Thoracic aorta (tissue), 2 donors: ENCODE results near the gene JAML. TPM values are rescaled to one million over a fixed set of nuclear protein-coding genes. Genes with fewer than 3 reads are reported as not detected.

Experiments
- ATAC-seq: fragments of 150-250 bp; one replicate; pipeline ENCODE4 v1.8.0; 2017; ENCODE audit warnings: low read depth; ENCODE audit not compliant: insufficient number of reproducible peaks, low FRiP score
- DNase-seq: peaks from one replicate; pipeline ENCODE4 v3.0.0-alpha.2; 2020; ENCODE audit warnings: low spot score
- H3K27ac ChIP-seq, 2 donors: fragments of 200-600 bp; sonication (generic); 1 replicate in 1 of 2; 2 replicates in 1 of 2; pipeline ENCODE4 v1.5.1; 2016; ENCODE audit warnings: mild to moderate bottlenecking in 2 of 2, moderate library complexity in 2 of 2
- H3K27me3 ChIP-seq: fragments of 200-600 bp; sonication (generic); replicated peaks from 2 replicates; pipeline ENCODE4 v1.6.0; 2016; ENCODE audit warnings: mild to moderate bottlenecking; ENCODE audit not compliant: insufficient read depth
- H3K36me3 ChIP-seq: fragments of 200-600 bp; sonication (generic); one replicate; pipeline ENCODE4 v1.5.1; 2016
- H3K4me1 ChIP-seq, 2 donors: fragments of 200-600 bp; sonication (generic); 1 replicate in 1 of 2; 2 replicates in 1 of 2; pipeline versions ENCODE4 v1.5.1 to v1.6.0; 2016; ENCODE audit warnings: low read depth in 2 of 2, mild to moderate bottlenecking in 1 of 2; ENCODE audit not compliant: control insufficient read depth in 1 of 2
- H3K4me3 ChIP-seq: fragments of 200-600 bp; sonication (generic); 2 replicates; pipeline ENCODE4 v1.5.1; 2016; ENCODE audit warnings: mild to moderate bottlenecking
- H3K9me3 ChIP-seq: fragments of 200-600 bp; sonication (generic); 2 replicates; pipeline ENCODE4 v1.5.1; 2016
- total RNA-seq, 2 donors: library from RNA; depleted of rRNA; stranded (reverse); fragments of >200 nt; gene quantifications; one replicate each; pipeline versions ENCODE4 v1.1.0 to v1.2.3, GENCODE V29; 2016
- TF ChIP-seq, protein P1 (sequence below): fragments of 200-600 bp; sonication (generic); IDR thresholded peaks from one replicate; pipeline ENCODE4 v1.5.1; 2019; ENCODE audit warnings: antibody characterized with exemption

JAML gene
- total RNA-seq, 2 donors from 2014 or later, result 3.7 to 7.6 TPM

- TF ChIP-seq, protein P1, sequence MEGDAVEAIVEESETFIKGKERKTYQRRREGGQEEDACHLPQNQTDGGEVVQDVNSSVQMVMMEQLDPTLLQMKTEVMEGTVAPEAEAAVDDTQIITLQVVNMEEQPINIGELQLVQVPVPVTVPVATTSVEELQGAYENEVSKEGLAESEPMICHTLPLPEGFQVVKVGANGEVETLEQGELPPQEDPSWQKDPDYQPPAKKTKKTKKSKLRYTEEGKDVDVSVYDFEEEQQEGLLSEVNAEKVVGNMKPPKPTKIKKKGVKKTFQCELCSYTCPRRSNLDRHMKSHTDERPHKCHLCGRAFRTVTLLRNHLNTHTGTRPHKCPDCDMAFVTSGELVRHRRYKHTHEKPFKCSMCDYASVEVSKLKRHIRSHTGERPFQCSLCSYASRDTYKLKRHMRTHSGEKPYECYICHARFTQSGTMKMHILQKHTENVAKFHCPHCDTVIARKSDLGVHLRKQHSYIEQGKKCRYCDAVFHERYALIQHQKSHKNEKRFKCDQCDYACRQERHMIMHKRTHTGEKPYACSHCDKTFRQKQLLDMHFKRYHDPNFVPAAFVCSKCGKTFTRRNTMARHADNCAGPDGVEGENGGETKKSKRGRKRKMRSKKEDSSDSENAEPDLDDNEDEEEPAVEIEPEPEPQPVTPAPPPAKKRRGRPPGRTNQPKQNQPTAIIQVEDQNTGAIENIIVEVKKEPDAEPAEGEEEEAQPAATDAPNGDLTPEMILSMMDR, result no peak
- H3K36me3 ChIP-seq, result no peaks in the 10 kb centered on the region
- H3K27ac ChIP-seq, result no peak overlapping the region
- DNase-seq (no peak), ATAC-seq (no peak)
- no peak overlapping the region for H3K4me3 ChIP-seq
- peaks cover 0 to 3% of the 10 kb centered on the region in 2 donors for H3K4me1 ChIP-seq
- no peaks in the 10 kb centered on the region for H3K27me3 ChIP-seq
- H3K9me3 ChIP-seq, result no peaks in the 10 kb centered on the region
Observed at GRCh38 chr11:118213781-118214180, 11.0 kb downstream of the JAML start.

GRCh38 chr11:118213201-118213600, 11.6 kb downstream of the JAML start:
- no peaks in the 10 kb centered on the region for H3K36me3 ChIP-seq
- H3K27ac ChIP-seq, result no peak overlapping the region
- H3K4me1 ChIP-seq, result peaks cover 0 to 3% of the 10 kb centered on the region in 2 donors
- no peaks in the 10 kb centered on the region for H3K9me3 ChIP-seq
- no peak for ATAC-seq
- no peak overlapping the region for H3K4me3 ChIP-seq
- TF ChIP-seq, protein P1, result no peak
- H3K27me3 ChIP-seq, result no peaks in the 10 kb centered on the region
- DNase-seq, result no peak

GRCh38 chr11:118212781-118213191, 12.0 kb downstream of the JAML start:
- Histone ChIP-seq H3K9me3 (no peaks in the 10 kb centered on the region), H3K27ac (no peak overlapping the region), H3K36me3 (no peaks in the 10 kb centered on the region), H3K4me1 (peaks cover 0 to 3% of the 10 kb centered on the region in 2 donors), H3K27me3 (no peaks in the 10 kb centered on the region), H3K4me3 (no peak overlapping the region)
- no peak for ATAC-seq
- DNase-seq, result no peak
- TF ChIP-seq, protein P1, result no peak

DNA sequence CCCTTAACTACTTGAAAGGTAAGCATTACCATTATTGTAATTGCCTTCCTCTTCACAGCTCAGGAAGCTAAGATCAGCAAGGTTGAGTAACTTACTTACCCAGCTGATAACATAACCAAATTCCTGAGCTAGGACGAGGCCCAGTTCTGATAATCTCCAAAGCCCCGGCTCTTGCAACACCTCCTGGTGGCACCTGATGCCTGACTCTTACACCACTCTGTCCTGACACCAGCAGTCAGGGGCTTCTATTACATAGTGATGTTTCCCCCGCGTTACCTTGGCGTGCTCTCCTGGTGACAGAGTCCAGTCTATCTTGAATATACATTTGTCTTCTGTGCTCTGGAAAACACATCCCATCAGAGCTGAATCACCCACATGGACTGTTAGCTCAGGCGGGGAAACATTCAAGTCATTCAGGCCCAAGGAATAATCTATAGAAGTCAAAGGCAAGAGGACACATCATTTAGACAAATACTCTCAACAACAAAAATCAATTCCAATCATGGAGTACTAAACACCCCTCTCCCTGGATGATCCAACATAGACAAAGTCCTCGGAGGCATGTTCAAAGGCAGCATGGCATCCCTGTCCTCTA, 12.6 kb downstream of the JAML start:
- ATAC-seq (no peak), DNase-seq (no peak)
- H3K9me3 ChIP-seq, result no peaks in the 10 kb centered on the region
- H3K4me3 ChIP-seq, result no peak overlapping the region
- peaks cover 0 to 3% of the 10 kb centered on the region in 2 donors for H3K4me1 ChIP-seq
- no peaks in the 10 kb centered on the region for H3K36me3 ChIP-seq
- H3K27me3 ChIP-seq, result no peaks in the 10 kb centered on the region
- no peak overlapping the region for H3K27ac ChIP-seq
- TF ChIP-seq, protein P1, result no peak

DNA sequence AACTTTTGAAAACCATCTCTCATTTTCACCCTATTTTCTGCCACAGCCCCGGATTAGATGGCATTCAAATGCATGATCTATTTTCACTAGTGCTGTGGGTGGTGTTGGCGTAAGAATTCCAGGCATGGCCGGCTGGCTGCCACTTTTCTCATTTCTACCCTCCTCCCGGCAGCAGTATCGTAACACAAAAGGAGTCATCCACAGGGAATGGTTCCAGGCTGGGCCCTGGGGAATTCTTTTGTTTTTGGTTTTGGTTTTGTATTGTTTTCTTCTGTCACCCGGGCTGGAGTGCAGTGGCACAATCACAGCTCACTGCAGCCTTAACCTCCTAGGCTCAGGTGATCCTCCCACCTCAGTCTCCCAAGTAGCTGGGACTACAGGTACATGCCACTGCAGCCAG, 13.8 kb downstream of the JAML start:
- Histone ChIP-seq H3K9me3 (no peaks in the 10 kb centered on the region), H3K4me1 (peaks cover 0 to 3% of the 10 kb centered on the region in 2 donors), H3K27ac (no peak overlapping the region), H3K27me3 (no peaks in the 10 kb centered on the region), H3K36me3 (no peaks in the 10 kb centered on the region), H3K4me3 (no peak overlapping the region)
- TF ChIP-seq, protein P1, result no peak
- ATAC-seq (no peak), DNase-seq (no peak)
